WERI-Rb-1 (cell line): Measurements from ENCODE around the gene CLK2.
"Not testable (repeated sequence)": the region's sequence is repeated elsewhere in the genome, so short reads cannot be mapped to it uniquely, and the experiment has no call there.

ENCODE experiments used
- DNase-seq: peaks from one replicate; pipeline ENCODE4 v3.0.0-alpha.2; 2020
- H3K27ac ChIP-seq: fragments of 250-450 bp; sonication (Bioruptor Pico); 2 replicates; pipeline ENCODE4 v1.5.1; 2020; ENCODE audit warnings: mild to moderate bottlenecking, moderate library complexity
- H3K27me3 ChIP-seq: fragments of 250-450 bp; sonication (Bioruptor Pico); 2 replicates; pipeline ENCODE4 v1.5.1; 2021; ENCODE audit warnings: mild to moderate bottlenecking, low read depth, moderate library complexity; ENCODE audit not compliant: insufficient read depth, severe bottlenecking
- H3K36me3 ChIP-seq: fragments of 250-450 bp; sonication (Bioruptor Pico); 2 replicates; pipeline ENCODE4 v1.5.1; 2020; ENCODE audit warnings: mild to moderate bottlenecking, moderate library complexity
- H3K4me3 ChIP-seq: 2 replicates; pipeline ENCODE4 v1.5.1; 2011; ENCODE audit warnings: low read depth, mild to moderate bottlenecking, control low read depth, low read length
- H3K9me3 ChIP-seq: fragments of 250-450 bp; sonication (Bioruptor Pico); 2 replicates; pipeline ENCODE4 v1.5.1; 2021; ENCODE audit warnings: mild to moderate bottlenecking, moderate library complexity; ENCODE audit not compliant: severe bottlenecking
- TF ChIP-seq, protein P1 (sequence below): IDR thresholded peaks from 2 replicates; pipeline ENCODE4 v1.5.1; 2011; ENCODE audit warnings: low read depth, mild to moderate bottlenecking, control low read depth, inconsistent platforms, low read length

The CLK2 gene

DNA sequence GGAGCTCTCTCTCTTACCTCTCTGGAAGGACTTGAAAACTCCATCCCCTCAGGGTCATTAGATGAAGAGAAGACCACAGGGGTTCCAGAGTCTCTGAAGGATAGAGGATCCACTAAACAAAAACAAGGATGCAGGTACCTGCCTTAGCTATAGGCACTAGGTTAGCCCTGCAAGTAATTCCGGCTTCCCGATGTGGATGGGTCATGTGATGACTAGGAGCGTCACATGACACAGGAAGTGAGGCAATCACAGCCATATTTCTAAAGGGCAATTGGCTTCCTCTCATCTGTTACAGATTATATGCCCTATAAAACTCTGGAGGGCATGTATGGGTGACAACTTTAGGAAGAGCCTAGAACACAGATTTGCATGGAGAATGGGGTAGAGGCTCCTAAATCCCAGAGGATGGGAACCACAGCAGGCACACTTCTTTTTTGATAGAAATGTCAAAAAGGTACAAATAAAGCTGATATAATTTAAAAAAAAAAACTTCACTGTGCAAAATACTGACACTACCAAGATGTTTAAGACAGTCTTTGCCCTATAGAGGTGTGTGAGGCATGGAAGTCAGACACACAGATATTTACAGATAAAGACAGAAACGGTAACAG lies 32.1 kb downstream of the CLK2 start:
- peak; percentile 91 for DNase-seq
- Histone ChIP-seq H3K4me3 (peak overlapping the region; percentile 45), H3K27ac (peak overlapping the region; percentile 2), H3K27me3 (no peaks in the 10 kb centered on the region), H3K9me3 (no peaks in the 10 kb centered on the region), H3K36me3 (peaks cover 22% of the 10 kb centered on the region)
- TF ChIP-seq, protein P1, sequence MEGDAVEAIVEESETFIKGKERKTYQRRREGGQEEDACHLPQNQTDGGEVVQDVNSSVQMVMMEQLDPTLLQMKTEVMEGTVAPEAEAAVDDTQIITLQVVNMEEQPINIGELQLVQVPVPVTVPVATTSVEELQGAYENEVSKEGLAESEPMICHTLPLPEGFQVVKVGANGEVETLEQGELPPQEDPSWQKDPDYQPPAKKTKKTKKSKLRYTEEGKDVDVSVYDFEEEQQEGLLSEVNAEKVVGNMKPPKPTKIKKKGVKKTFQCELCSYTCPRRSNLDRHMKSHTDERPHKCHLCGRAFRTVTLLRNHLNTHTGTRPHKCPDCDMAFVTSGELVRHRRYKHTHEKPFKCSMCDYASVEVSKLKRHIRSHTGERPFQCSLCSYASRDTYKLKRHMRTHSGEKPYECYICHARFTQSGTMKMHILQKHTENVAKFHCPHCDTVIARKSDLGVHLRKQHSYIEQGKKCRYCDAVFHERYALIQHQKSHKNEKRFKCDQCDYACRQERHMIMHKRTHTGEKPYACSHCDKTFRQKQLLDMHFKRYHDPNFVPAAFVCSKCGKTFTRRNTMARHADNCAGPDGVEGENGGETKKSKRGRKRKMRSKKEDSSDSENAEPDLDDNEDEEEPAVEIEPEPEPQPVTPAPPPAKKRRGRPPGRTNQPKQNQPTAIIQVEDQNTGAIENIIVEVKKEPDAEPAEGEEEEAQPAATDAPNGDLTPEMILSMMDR, result no peak

DNA sequence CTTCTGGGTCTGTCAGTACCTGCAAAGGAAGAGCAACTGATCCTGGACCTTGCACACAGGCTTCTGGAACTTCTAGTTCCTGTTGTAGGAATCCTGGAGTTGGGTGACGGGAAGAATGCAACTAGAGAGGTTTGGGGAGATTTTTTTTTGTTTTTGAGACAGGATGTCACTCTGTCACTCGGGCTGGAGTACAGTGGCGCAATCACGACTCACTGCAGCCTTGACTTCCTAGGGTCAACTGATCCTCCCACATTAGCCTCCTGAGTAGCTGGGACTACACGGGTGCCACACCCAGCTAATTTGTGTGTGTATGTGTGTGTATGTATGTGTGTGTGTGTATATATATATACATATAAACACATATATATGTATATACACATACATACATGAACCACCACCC lies 36.9 kb downstream of the CLK2 start:
- no peak for DNase-seq
- H3K36me3 ChIP-seq, result peaks cover 28% of the 10 kb centered on the region
- TF ChIP-seq, protein P1, result no peak
- H3K27ac ChIP-seq, result no peak overlapping the region
- H3K27me3 ChIP-seq, result no peaks in the 10 kb centered on the region
- no peak overlapping the region for H3K4me3 ChIP-seq
- H3K9me3 ChIP-seq, result no peaks in the 10 kb centered on the region

DNA sequence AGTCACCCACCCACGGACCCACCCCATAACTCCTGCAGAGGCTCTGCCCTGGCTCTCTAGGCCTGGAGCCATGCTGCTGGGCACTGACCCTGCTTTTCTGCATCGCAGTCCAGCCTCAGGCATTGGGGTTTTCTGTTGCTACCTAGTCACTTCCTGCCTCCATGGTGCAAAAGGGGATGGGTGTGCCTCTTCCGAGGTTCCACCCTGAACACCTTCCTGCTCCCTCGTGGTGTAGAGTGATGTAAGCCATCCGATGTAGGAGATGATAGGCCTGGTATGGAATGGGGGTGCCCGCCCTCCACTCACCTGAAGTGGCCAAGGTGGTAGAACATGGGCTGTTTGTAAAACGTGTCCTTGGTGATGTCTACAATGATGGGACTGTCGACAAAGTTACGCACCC lies 37.9 kb downstream of the CLK2 start:
- not testable (repeated sequence) for H3K4me3 ChIP-seq, DNase-seq, H3K9me3 ChIP-seq, H3K27ac ChIP-seq, H3K27me3 ChIP-seq
- H3K36me3 ChIP-seq, result peaks cover 28% of the 10 kb centered on the region

DNA sequence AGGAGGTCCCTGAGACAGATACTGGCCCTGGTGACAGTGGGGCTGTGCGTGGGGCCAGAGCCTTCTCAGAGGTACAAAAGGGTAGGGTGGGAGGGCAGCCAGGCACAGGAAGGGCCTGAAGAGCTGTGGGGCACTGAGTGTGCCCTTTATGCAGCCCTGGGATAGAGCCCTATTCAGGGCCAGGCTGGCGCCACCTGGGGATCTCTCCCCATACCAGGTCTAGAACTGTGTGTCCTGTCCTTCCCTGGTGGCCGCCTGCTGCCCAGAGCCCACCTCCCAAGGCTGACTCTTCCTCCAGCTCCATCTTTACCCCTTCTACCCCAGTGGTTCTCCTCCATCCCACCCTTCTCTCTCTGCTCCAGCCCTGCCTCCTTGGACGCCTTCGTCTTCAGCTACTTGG lies 39.8 kb downstream of the CLK2 start:
- not testable (repeated sequence) for H3K4me3 ChIP-seq, DNase-seq, H3K27me3 ChIP-seq, H3K9me3 ChIP-seq, H3K27ac ChIP-seq
- peaks cover 23% of the 10 kb centered on the region for H3K36me3 ChIP-seq

DNA sequence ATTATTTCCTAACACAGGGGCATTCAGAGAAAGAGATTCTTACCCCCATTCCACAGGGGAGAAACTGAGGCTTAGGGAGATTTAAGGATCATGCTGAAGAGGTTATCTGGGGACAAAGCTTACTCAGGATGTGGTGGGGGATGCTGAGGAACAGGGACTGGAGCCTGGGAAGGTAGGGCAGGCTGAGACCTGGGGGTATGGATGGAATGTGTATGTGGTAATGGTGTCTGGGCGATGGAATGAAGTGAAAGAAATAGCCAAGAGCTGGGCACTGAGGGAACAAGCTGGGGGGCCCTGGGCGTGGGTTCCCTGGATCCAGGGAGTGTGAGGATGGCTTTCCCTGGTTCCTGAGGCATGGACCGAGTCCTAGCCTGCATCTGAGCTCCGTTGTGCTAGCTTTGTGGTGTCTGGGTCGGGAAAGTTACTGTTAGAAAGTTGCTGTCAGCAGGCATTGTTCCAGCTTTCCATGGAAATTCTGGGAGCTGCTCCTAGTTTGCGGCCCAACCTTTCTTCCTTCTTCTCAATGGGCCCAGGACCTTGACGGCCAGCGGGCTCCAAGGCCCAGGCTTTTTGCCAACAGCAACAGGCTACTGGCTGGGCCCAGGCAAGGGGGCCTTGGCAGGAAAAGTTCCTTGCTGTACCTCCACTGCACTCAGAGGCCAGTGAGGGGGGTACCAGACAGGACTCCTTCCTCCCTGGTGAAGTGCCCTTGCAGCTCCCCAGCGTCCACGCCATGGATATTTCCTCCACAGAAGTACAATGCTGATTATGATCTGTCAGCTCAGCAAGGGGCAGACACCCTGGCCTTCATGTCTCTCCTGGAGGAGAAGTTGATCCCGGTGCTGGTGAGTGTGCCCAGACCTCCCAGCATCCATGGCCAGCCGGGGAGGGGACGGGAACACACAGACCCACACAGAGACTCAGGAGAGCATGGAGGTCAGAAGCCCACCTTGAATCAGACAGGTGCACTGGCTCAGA lies 41.0 kb downstream of the CLK2 start:
- H3K36me3 ChIP-seq, result peaks cover 15% of the 10 kb centered on the region
- H3K9me3 ChIP-seq, H3K27ac ChIP-seq, H3K27me3 ChIP-seq, DNase-seq, H3K4me3 ChIP-seq: not testable (repeated sequence)

DNA sequence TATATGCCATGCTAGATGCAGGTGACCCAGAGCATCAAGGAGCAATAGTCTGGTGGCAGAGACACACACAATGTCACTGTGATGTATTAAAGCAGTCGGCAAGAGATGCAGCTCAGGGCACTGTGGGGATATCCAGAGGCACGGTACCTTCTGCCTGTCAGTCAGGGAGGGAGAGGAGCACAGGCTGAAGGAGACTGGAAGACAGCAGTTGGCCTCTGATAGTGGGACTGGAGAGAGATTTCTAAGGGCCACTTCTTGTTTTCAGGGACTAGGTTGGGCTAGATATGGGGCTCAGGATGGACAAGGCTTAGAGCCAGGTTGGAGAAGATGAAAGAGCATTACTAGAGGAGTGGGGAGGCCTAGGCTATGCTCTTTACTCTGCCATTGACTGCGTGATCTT lies 42.0 kb downstream of the CLK2 start:
- not testable (repeated sequence) for H3K36me3 ChIP-seq, DNase-seq, H3K27me3 ChIP-seq, H3K9me3 ChIP-seq, H3K27ac ChIP-seq, H3K4me3 ChIP-seq

DNA sequence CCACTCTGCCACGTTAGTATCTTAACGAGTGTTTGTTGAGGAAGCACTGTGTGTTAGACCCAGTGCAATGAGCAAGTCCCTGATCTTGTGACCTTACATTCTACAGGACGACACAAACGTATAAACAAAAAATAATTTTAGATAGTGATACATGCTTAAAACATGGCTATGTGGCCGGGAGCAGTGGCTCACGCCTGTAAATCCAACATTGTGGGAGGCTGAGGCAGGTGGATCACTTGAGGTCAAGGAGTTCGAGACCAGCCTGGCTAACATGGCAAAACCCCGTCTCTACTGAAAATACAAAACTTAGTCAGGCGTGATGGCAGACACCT lies 45.2 kb downstream of the CLK2 start:
- no peak for DNase-seq
- TF ChIP-seq, protein P1, result no peak
- peak overlapping the region; percentile 93 for H3K27ac ChIP-seq
- H3K36me3 ChIP-seq, result peaks cover 19% of the 10 kb centered on the region
- no peaks in the 10 kb centered on the region for H3K9me3 ChIP-seq
- no peaks in the 10 kb centered on the region for H3K27me3 ChIP-seq
- H3K4me3 ChIP-seq, result peak overlapping the region; percentile 46
